ELR (cell line): Measurements from ENCODE around the gene ATP10A.
"Not testable (repeated sequence)": the region's sequence is repeated elsewhere in the genome, so short reads cannot be mapped to it uniquely, and the experiment has no call there.

Experiments
- DNase-seq: peaks from one replicate; pipeline ENCODE4 v3.0.0-alpha.2; 2015; ENCODE audit warnings: low read depth

Gene ATP10A

GRCh38 chr15:25790000-25790660 lies 73.0 kb downstream of the ATP10A start:
- peak; percentile 8 for DNase-seq

GRCh38 chr15:25789616-25789999 lies 73.5 kb downstream of the ATP10A start:
- no peak for DNase-seq

DNA sequence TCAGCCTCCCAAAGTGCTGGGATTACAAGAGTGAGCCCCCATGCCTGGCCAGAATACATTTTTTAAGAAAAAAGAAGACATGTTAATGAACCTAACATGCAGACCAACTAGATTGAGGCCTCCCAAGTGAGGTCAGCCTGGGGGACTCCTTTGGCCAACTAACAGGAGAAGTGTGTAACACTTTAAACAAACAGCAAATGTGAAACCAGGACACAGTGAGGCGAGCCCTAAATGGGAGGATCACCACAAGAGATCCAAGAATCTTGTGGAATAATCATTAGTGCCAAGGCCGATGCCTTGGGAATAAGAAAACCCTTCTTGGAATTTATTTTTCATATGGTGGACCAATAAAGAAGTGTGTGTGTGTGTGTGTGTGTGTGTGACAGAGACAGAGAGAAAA lies 73.9 kb downstream of the ATP10A start:
- DNase-seq = no peak

DNA sequence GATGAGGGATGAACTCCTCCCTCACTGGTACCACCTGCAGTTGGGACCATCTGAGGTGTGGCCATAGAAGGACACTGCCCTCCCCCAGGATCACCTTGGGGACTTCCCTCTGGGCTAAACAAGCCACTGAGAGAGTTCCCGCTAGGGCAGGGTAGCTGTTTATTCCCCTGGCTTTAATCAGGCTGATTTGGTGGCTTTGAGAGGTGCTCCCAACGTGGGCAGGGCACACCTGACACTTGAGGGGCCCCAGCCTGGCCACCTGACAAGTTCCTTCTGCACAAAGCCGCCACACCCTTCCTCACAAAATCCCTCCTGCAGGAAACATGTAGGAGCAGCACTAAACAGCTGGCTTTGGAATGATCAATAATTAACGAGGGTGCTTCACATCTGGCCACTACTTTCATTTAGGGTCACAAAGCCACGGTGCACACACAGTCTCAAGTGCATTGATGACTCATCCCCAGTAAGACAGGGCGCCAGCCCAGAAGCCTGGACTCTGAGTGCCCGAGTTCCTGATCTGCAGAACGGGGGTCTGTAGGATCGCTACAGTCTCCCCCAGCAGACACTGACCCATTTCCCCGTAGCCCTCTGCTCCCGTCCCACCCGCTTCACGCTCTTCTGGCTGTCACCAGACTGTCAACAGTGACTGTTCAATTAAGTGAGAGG lies 75.1 kb downstream of the ATP10A start:
- DNase-seq = peak; percentile 1

GRCh38 chr15:25787381-25787780 lies 75.7 kb downstream of the ATP10A start:
- DNase-seq = no peak

DNA sequence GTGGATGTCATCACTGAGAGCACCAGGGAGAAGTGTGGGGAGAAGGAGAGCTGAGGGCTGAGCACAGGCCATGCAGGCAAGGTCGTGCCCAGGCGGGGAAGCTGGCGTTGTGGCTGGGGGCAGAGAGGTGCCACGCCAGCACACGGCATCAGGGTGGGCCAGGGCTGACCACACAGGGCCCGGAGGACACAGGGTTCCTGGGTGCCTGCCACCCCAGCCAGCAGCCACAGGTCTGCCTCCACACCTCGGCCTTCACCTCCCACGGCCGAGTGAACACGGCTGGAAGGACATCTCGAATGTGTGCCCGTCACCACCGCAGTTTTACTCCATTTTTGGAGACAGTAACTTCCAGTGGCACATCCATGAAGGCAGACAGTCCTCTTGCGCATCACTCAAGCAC lies 77.1 kb downstream of the ATP10A start:
- no peak for DNase-seq

GRCh38 chr15:25785641-25786025 lies 77.5 kb downstream of the ATP10A start:
- DNase-seq = no peak

DNA sequence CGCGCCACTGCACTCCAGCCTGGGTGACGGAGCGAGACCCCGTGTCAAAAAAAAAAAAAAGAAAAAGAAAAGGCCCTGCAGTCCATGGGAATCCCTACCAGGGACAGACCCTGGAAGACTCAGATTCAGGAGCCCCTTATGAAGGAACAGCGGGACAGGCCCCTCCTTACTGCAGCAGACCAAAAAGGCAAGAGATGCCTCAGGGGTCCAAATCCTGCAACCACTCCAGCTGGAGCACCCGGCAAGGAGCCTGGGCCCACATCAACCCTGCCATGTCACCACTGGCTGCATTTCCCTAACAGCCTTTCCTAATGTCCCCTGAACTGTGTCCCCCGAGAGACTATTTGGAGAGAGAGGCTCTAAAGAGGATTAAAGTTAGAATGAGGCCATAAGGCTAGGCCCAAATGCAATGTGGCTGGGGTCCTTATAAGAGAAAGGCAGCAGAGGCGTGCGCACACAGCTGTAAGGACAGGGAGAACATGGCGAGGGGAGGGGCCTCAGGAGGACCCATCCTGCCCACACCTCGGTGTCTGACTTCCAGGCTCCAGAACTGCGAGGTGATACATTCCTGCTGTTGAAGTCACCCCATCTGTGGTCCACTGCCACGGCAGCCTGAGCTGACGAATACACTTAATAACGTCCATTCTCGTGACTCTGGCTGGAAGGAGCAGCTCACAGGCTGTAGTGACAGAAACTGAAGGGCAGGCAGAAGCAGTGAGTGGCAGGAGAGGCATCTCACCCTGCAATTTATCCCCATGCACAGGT lies 78.1 kb downstream of the ATP10A start:
- DNase-seq = peak; percentile 16

DNA sequence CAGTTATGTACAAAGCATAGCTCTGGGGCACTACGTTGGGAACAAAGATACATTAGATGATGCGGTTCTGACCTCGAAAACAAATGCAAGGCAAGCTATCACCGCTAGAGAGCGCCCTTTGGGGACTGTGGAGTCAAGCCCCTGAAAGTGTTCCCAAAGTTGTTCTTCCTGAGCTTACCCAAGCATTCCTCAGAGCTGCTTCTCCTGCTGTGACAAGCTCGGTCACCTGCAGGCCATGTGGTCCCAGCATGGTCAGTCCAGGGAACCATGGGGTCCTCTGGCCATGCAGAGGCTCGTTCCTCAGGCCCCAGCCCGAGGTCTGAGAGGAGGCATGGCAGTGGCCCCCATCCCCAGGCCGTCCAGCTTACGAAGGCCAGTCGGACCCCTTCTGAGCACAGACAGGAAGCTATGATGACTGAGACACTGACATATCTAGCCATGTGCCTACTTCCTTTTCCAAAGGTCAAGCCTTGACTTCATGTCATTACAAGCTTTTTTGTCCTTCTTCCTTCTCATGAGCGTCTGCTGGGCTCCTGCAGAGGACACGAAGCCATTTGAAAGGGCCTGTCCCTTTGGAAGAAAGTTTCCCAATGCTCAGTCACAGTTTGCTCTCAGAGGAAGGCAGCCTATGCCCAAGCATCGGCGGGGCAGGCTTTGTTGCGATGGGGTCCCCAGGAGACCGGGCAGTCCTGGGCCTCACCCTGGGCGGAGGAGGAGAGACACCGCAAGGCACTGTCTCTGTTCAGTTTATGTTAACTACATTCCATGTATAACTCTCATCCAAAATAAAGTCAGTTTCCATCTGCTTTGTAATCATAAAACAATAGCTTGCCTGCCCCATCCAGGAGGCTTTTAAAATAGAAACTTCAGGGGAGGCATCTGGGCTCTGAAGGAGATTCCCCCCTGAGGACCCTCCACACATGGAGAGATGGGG lies 79.3 kb downstream of the ATP10A start:
- no peak for DNase-seq

DNA sequence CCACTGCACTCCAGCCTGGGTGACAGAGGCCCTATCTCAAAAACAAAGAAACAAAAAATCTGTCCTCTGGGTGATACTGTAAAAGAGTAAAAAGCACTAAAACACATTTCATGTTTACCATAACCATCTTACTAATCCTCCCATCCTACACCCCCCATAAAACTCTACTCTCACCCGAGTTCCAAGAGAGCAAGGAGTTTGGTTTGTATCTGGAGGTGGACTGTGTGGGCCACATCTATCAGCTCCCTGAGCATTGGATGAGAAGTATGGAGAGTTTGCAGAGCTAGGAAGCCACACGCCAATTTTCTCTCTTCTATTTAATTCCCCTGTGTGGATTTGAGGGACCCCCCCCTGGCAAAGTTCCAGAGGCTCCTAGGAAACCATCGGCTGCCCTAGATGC lies 80.0 kb downstream of the ATP10A start:
- DNase-seq = no peak

- DNase-seq = no peak
Observed at GRCh38 chr15:25780479-25781255, 82.5 kb downstream of the ATP10A start.

GRCh38 chr15:25778161-25778560 lies 85.0 kb downstream of the ATP10A start:
- no peak for DNase-seq

- DNase-seq = no peak
Observed at GRCh38 chr15:25777037-25777436, 86.1 kb downstream of the ATP10A start.

DNA sequence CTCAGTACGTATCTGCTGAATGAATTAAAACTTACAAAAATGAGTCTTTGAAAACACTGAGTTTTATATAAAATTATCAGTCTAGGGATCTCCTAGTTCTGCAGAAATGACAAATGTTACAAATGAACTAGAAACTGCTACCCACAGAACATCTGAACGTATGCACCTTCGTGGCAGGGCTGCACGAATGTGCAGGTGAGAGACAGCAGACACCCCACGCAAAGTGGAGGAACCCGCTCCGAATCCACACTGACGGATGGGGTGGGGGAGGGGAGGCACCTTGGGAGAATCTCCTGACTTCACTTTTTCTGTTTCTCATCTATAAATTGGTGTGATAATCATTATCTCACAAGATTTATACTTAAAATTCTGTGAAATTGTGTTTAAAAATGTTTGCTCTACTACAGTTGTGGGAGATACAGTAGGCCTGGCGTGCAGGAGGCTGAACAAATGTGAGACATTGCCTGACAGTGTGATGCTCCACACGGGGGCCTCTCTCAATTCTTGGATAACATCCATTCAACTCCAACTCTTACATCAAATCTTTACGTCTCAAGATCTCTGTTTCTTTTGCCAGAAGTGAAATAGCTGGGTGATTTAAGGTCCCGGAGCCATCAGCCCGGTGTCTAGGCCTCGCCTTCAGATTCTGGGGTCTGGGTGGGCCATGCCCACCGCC lies 86.9 kb downstream of the ATP10A start:
- no peak for DNase-seq

DNA sequence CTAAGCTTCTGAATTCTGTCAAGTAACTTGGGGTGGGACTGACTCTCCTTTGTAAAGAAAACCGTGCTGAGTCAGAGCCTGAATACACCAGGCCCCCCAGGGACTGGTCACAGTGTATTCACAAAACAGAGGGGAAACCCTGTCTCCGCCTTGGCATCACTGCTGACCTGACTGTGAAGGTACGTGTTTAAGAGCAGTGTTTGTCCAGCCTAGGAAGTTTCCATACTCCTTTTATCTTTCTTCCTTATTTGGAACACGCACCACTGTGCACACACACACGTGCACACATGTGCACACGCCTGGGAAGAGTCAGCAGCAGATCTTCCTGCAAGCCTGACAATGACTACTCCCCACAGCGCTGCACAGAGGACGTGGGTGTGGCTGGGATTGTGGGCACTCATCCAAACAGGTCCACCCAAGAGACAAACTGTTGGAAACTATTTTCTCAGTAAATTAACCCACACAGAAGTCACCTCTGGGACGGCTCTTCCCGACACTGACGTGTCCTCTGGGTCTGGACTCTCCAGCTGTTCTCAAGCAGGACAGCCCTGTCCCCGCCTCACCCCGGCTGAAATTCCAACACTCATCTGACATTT lies 87.7 kb downstream of the ATP10A start:
- no peak for DNase-seq

DNA sequence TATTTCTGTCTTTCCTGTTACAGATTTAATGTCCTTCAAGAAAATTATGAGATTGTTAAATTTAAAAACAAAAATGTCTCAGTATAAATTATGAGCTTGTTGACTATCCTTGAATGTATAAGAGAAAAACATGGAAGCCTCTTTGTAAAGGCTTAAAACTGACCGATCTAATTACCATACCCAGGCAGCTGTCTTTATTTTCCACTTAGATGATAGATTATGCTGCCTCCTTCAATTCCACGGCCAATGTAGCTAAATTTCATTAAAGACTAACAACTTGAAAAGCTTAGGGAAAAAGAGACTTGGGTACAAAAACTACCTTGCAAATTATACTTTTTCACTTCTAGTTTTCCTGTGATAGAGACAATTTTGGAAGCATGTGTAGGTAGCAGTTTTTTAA lies 88.3 kb downstream of the ATP10A start:
- DNase-seq = no peak

- DNase-seq = no peak
Observed at GRCh38 chr15:25773248-25773647, 89.9 kb downstream of the ATP10A start.

DNA sequence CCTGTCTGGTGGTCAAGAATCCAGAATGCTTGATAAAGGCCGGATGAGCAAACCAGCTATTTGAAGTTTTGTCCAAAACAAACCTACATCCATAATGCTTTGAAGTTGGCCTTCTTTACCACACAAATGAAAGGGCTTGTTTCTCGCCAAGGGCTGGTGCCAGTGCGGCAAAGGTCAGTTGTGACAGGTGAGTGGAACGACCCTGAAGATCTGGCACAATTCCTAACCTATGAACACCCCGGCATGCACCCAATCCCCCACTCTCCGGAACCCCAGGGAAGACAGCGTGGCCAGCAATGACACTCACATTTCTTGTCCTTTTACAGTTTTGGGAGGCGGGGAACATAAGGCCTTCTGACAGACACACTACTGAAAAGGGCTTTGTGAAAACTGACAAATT lies 90.6 kb downstream of the ATP10A start:
- DNase-seq = no peak

DNA sequence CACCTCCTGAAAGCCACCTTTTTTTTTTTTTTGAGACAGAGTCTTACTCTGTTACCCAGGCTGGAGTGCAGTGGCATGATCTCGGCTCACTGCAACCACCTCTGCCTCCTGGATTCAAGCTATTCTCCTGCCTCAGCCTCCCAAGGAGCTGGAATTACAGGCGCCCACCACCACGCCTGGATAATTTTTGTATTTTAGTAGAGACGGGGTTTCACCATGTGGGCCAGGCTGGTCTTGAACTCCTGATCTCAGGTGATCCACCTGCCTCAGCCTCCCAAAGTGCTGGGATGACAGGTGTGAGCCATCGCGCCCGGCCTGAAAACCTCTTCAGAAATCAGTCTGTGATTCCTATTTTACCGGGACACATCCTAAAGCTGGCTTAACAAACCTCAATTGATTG lies 91.4 kb downstream of the ATP10A start:
- DNase-seq = not testable (repeated sequence)

DNA sequence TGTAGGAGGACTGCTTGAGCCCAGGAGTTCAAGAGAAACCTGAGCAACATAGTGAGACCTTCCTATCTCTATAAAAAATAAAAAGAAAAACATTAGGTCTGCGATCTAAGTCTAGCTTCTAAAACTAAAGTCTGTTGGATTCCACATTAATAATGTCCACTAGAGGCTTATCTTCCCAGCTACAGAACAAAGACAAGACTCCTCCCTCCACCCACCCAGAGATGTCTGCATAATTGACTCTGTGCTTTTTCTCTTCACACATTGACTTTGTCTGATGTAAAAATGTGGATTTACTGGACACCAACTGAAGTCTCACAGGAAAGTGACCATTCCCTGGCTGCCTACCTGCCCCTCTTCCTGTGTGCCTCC lies 91.8 kb downstream of the ATP10A start:
- no peak for DNase-seq
